Measurements from ENCODE around the gene TMED10.

Gene TMED10

DNA sequence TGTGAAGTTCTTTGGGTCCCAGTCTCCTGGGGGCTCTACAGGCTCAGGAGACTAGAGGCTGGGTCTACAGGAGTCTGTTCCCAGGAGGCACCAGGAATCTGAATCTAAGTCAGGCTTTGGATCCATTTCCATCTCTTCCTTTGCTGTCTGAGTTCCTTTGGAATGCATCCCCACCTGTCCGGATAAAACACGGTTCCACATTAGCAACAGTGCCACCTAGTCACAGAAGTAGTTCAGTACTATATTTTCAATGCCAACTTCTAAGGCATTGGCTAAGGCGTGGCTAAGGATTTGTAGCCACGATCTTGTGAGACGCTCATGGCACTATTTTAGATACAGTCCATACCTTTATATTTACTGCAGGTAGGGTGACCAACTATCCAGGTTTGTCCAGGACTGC is 91.9 kb downstream of the TMED10 start:
- no peak for DNase-seq (ENCODE audit: low read depth in 2 of 2)

GRCh38 chr14:75083271-75083670 is 93.1 kb downstream of the TMED10 start:
- DNase-seq (ENCODE audit: low read depth in 2 of 2), result no peak

GRCh38 chr14:75081660-75082229 is 94.7 kb downstream of the TMED10 start:
- DNase-seq (ENCODE audit: low read depth in 2 of 2), result no peak
